ENCODE results near the gene ANXA3.

The ANXA3 gene

GRCh38 chr4:78618436-78618835 lies 66.9 kb downstream of the ANXA3 start:
- Histone ChIP-seq H3K9ac (ENCODE audit: low read length) (no peak overlapping the region), H3K9me3 (ENCODE audit: control insufficient read depth, low read depth, low read length) (no peaks in the 10 kb centered on the region), H3K4me3 (ENCODE audit: low read length) (no peak overlapping the region), H3K27ac (ENCODE audit: low read length) (no peak overlapping the region), H3K36me3 (ENCODE audit: control insufficient read depth, low read depth, low read length) (no peaks in the 10 kb centered on the region), H3K27me3 (ENCODE audit: control insufficient read depth, insufficient read depth, low read length) (no peaks in the 10 kb centered on the region), H3K4me1 (ENCODE audit: control insufficient read depth, low read depth, low read length) (no peaks in the 10 kb centered on the region)

GRCh38 chr4:78621395-78621794 lies 69.8 kb downstream of the ANXA3 start:
- Histone ChIP-seq H3K4me3 (ENCODE audit: low read length) (no peak overlapping the region), H3K9ac (ENCODE audit: low read length) (no peak overlapping the region), H3K36me3 (ENCODE audit: control insufficient read depth, low read depth, low read length) (no peaks in the 10 kb centered on the region), H3K27me3 (ENCODE audit: control insufficient read depth, insufficient read depth, low read length) (no peaks in the 10 kb centered on the region), H3K27ac (ENCODE audit: low read length) (no peak overlapping the region), H3K9me3 (ENCODE audit: control insufficient read depth, low read depth, low read length) (no peaks in the 10 kb centered on the region), H3K4me1 (ENCODE audit: control insufficient read depth, low read depth, low read length) (no peaks in the 10 kb centered on the region)

GRCh38 chr4:78622253-78622979 lies 70.8 kb downstream of the ANXA3 start:
- no peak overlapping the region for H3K4me3 ChIP-seq (ENCODE audit: low read length)
- no peaks in the 10 kb centered on the region for H3K4me1 ChIP-seq (ENCODE audit: control insufficient read depth, low read depth, low read length)
- no peak overlapping the region for H3K27ac ChIP-seq (ENCODE audit: low read length)
- H3K9ac ChIP-seq (ENCODE audit: low read length): no peak overlapping the region
- no peaks in the 10 kb centered on the region for H3K9me3 ChIP-seq (ENCODE audit: control insufficient read depth, low read depth, low read length)
- H3K27me3 ChIP-seq (ENCODE audit: control insufficient read depth, insufficient read depth, low read length): no peaks in the 10 kb centered on the region
- no peaks in the 10 kb centered on the region for H3K36me3 ChIP-seq (ENCODE audit: control insufficient read depth, low read depth, low read length)

- Histone ChIP-seq H3K9me3 (ENCODE audit: control insufficient read depth, low read depth, low read length) (no peaks in the 10 kb centered on the region), H3K4me3 (ENCODE audit: low read length) (no peak overlapping the region), H3K9ac (ENCODE audit: low read length) (no peak overlapping the region), H3K4me1 (ENCODE audit: control insufficient read depth, low read depth, low read length) (no peaks in the 10 kb centered on the region), H3K27me3 (ENCODE audit: control insufficient read depth, insufficient read depth, low read length) (no peaks in the 10 kb centered on the region), H3K27ac (ENCODE audit: low read length) (no peak overlapping the region), H3K36me3 (ENCODE audit: control insufficient read depth, low read depth, low read length) (no peaks in the 10 kb centered on the region)
These were observed 72.5 kb downstream of the ANXA3 start for GRCh38 chr4:78624048-78624447.

- Histone ChIP-seq H3K27me3 (ENCODE audit: control insufficient read depth, insufficient read depth, low read length) (no peaks in the 10 kb centered on the region), H3K9me3 (ENCODE audit: control insufficient read depth, low read depth, low read length) (no peaks in the 10 kb centered on the region), H3K4me3 (ENCODE audit: low read length) (no peak overlapping the region), H3K4me1 (ENCODE audit: control insufficient read depth, low read depth, low read length) (no peaks in the 10 kb centered on the region), H3K36me3 (ENCODE audit: control insufficient read depth, low read depth, low read length) (no peaks in the 10 kb centered on the region), H3K27ac (ENCODE audit: low read length) (no peak overlapping the region), H3K9ac (ENCODE audit: low read length) (no peak overlapping the region)
These were observed 73.5 kb downstream of the ANXA3 start for GRCh38 chr4:78625073-78625472.

- Histone ChIP-seq H3K9ac (ENCODE audit: low read length) (no peak overlapping the region), H3K9me3 (ENCODE audit: control insufficient read depth, low read depth, low read length) (no peaks in the 10 kb centered on the region), H3K36me3 (ENCODE audit: control insufficient read depth, low read depth, low read length) (no peaks in the 10 kb centered on the region), H3K27me3 (ENCODE audit: control insufficient read depth, insufficient read depth, low read length) (no peaks in the 10 kb centered on the region), H3K27ac (ENCODE audit: low read length) (no peak overlapping the region), H3K4me3 (ENCODE audit: low read length) (no peak overlapping the region), H3K4me1 (ENCODE audit: control insufficient read depth, low read depth, low read length) (no peaks in the 10 kb centered on the region)
These were observed 75.7 kb downstream of the ANXA3 start for GRCh38 chr4:78627046-78627965.

- H3K9me3 ChIP-seq (ENCODE audit: control insufficient read depth, low read depth, low read length): no peaks in the 10 kb centered on the region
- H3K27me3 ChIP-seq (ENCODE audit: control insufficient read depth, insufficient read depth, low read length): no peaks in the 10 kb centered on the region
These were observed 76.6 kb downstream of the ANXA3 start for GRCh38 chr4:78627966-78628678.

GRCh38 chr4:78629991-78630541 lies 78.5 kb downstream of the ANXA3 start:
- no peaks in the 10 kb centered on the region for H3K9me3 ChIP-seq (ENCODE audit: control insufficient read depth, low read depth, low read length)
- H3K27ac ChIP-seq (ENCODE audit: low read length): no peak overlapping the region
- H3K27me3 ChIP-seq (ENCODE audit: control insufficient read depth, insufficient read depth, low read length): no peaks in the 10 kb centered on the region
- H3K9ac ChIP-seq (ENCODE audit: low read length): no peak overlapping the region
- H3K36me3 ChIP-seq (ENCODE audit: control insufficient read depth, low read depth, low read length): no peaks in the 10 kb centered on the region
- no peak overlapping the region for H3K4me3 ChIP-seq (ENCODE audit: low read length)
- H3K4me1 ChIP-seq (ENCODE audit: control insufficient read depth, low read depth, low read length): no peaks in the 10 kb centered on the region

More at GRCh38 chr4:78627966-78628678, 76.6 kb downstream of the ANXA3 start:
- H3K4me1 ChIP-seq (ENCODE audit: control insufficient read depth, low read depth, low read length): no peaks in the 10 kb centered on the region
- H3K9ac ChIP-seq (ENCODE audit: low read length): no peak overlapping the region
- no peak overlapping the region for H3K27ac ChIP-seq (ENCODE audit: low read length)
- no peaks in the 10 kb centered on the region for H3K36me3 ChIP-seq (ENCODE audit: control insufficient read depth, low read depth, low read length)
- H3K4me3 ChIP-seq (ENCODE audit: low read length): no peak overlapping the region

- H3K27ac ChIP-seq (ENCODE audit: low read length): no peak overlapping the region
- H3K9ac ChIP-seq (ENCODE audit: low read length): no peak overlapping the region
- H3K36me3 ChIP-seq (ENCODE audit: control insufficient read depth, low read depth, low read length): no peaks in the 10 kb centered on the region
- no peaks in the 10 kb centered on the region for H3K4me1 ChIP-seq (ENCODE audit: control insufficient read depth, low read depth, low read length)
- H3K4me3 ChIP-seq (ENCODE audit: low read length): no peak overlapping the region
- H3K9me3 ChIP-seq (ENCODE audit: control insufficient read depth, low read depth, low read length): no peaks in the 10 kb centered on the region
- H3K27me3 ChIP-seq (ENCODE audit: control insufficient read depth, insufficient read depth, low read length): no peaks in the 10 kb centered on the region
These were observed 79.0 kb downstream of the ANXA3 start for GRCh38 chr4:78630615-78631014.

GRCh38 chr4:78634011-78634664 lies 82.6 kb downstream of the ANXA3 start:
- Histone ChIP-seq H3K9me3 (ENCODE audit: control insufficient read depth, low read depth, low read length) (no peaks in the 10 kb centered on the region), H3K9ac (ENCODE audit: low read length) (no peak overlapping the region), H3K27ac (ENCODE audit: low read length) (no peak overlapping the region), H3K27me3 (ENCODE audit: control insufficient read depth, insufficient read depth, low read length) (no peaks in the 10 kb centered on the region), H3K4me1 (ENCODE audit: control insufficient read depth, low read depth, low read length) (no peaks in the 10 kb centered on the region), H3K36me3 (ENCODE audit: control insufficient read depth, low read depth, low read length) (no peaks in the 10 kb centered on the region), H3K4me3 (ENCODE audit: low read length) (no peak overlapping the region)
